NCI-H1417 treated with DMSO at 0.1 percent for 48 hours (cell line): ENCODE measurements around the gene CDK4.
"Not testable (repeated sequence)": the region's sequence is repeated elsewhere in the genome, so short reads cannot be mapped to it uniquely, and the experiment has no call there.

Experiments
- DNase-seq: peaks from one replicate; lab custom pipeline; 2025; lab: John Stamatoyannopoulos, UW

CDK4 gene

DNA sequence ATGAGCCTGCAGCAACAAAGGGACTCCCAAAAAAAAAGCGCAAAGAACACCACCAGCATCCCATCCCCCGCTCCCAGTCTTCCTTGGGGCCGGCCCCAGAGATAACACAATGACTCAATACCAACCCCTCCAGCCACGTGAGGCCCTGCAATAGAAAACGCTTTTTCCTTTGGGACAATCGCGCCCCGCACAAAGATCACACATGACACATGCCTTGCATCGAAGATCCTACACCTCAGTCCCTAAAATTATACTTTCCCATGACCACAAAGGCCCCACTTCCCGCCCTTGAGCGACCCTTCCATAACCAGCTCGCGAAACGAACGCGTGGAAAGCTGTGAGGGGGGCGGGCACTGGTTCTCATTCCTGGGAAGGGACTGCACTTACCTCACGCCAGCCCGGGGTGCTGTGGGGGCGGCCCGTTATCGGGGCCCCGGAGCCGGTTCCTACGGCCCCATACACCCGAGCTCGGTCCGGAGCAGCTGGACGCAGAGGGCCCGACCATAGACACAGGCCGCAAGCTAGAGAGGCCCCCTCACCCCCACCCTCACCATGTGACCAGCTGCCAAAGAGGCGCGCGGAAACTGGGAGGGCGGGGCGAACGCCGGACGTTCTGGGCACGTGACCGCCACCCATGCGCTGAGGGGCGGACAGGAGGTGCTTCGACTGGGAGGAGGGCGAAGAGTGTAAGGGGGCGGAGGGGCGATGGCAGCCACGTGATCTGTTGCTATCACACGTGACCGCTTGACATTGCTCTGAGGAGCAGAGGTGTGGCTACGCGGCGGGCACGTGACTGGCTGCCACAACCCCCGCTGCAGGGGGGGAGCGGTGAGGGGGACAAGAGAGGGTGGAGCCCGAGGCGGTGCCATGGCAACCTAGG lies at the start of gene CDK4:
Gene CDK4, minus strand, starts transcription at position 523 of the 880 bp plus-strand sequence. CDS start 593 bp downstream, outside the sequence.
- DNase-seq = peak; percentile 98

DNA sequence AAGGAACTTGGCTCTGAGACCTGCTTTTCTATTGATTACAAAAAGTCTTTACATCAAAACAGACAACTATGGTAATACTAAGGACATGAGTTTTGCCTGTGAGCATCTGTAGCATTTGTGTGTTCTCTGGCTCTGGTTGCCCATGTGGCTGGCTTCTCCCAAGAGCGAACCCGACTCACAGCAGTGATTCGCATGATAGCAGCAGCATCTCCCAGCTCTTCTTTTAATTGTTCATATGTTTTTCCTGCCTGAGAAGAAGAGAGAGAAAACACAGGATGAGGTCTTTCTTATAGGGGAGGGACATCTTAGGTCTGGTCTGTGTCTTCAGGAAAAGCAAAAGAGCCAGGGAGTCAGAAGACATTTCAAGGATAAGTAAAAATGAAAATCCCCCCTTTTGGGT lies 48.9 kb upstream of the CDK4 start:
- DNase-seq = no peak

- no peak for DNase-seq
Measured at GRCh38 chr12:57797933-57798332, 45.8 kb upstream of the CDK4 start.

DNA sequence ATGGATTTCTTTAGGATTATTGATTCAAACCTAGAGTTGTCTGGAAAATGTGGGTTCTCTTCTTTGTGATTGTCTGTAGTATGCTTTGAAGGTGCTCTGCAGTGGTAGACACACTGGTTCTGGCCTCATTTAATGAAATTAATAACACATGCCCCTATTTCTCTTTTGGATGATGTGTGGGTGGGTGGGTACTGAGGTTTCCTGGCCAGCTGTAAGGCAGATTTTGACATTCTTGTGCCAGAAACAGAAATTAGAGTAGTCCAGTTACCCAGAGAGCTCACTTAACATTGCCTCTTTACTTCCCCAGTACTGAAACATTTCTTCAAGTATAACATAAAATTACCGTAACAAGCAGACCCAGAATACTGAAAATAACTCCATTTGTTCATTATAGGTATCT lies 44.9 kb upstream of the CDK4 start:
- DNase-seq = no peak

DNA sequence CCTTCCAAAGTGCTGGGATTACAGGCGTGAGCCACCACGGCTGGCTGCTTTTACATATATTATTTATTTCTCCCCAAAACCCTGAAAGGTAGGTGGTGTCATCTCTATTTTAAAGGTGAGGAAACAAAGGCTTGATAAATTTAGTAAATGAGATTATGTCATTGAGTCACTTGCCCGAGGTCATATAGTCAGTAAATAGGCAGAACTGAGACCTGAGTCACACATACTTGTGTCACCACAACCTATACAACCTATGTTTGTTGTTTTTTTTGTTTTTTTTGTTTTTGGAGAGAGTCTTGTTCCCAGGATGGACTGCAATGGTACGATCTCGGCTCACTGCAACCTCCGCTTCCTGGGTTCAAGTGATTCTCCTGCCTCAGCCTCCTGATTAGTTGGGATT lies 43.2 kb upstream of the CDK4 start:
- no peak for DNase-seq

GRCh38 chr12:57793920-57794319 lies 41.8 kb upstream of the CDK4 start:
- DNase-seq = no peak

GRCh38 chr12:57783861-57784260 lies 31.8 kb upstream of the CDK4 start:
- no peak for DNase-seq

DNA sequence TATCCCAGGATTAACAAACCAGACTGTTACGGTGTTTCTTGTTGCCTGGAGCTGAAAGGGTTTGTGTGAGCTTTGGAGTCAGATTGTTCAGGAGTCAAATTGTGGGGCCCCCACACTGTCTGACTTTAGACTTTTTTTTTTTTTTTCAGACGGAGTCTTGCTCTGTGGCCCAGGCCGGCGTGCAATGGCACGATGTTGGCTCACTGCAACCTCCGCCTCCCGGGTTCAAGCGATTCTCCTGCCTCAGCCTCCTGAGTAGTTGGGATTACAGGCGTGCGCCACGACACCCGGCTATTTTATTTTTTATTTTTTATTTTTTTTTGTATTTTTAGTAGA lies 31.3 kb upstream of the CDK4 start:
- no peak for DNase-seq

DNA sequence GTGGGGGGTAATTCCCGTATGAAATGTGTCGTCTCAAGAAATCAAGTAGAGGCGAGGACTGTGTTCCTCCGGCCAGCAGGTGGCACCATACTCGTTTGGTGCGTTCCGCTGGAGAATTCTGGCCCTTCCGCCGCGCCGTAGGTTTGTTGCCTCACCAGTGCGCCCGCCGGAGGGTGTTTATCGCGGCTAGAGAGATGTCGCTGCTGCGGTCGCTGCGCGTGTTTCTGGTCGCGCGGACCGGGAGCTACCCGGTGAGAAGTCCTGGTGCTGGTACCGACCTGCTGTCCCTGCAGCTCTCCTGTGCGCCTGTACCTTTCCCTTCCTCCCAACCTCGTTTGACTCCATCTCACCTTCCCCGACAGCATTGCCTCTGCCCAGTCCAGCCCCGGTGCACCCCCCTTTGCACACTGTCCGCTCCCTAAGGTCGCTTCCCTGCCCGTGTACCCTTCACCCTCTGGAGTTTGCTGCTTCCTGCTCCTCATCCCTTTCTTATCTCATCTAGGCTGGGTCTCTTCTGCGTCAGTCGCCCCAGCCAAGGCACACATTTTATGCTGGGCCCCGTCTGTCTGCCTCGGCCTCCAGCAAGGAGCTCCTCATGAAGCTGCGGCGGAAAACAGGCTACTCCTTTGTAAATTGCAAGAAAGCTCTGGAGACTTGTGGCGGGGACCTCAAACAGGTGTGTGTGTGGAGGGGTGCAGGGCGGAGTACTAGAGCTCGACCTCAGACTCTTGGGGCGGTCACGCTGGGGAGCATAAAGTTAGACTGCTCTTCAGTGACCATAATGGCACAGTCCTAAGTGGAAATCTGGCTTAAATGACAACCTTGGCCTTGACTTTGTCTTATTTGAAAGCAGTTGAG lies 30.7 kb upstream of the CDK4 start, which contains the start of gene TSFM:
Gene TSFM, plus strand, starts transcription at position 180 of the 858 bp plus-strand sequence. Its CDS starts 15 bp downstream, at position 195.
- DNase-seq = peak; percentile 69

GRCh38 chr12:57782243-57782607 lies 30.1 kb upstream of the CDK4 start:
- DNase-seq = no peak

DNA sequence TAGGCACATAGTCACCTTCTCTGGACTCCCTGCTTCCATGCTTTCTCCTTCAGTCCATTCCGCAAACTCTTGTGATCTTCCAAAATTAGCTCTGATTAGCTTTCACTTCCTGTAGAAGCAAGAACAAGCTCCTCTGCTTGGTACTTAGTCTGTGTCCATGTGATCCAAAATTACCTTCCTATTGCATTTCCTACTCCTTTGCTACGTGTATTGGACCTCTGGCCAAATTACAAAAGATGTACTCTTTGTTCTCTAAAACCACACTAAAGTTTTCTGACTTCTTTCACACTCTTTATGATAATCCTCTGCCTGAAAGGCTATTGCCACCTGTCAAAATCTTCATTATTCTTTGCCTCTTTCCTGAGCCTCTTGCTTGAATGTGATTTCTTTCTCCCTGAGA lies 29.7 kb upstream of the CDK4 start:
- DNase-seq = no peak

- DNase-seq = no peak
Measured at GRCh38 chr12:57781244-57781643, 29.1 kb upstream of the CDK4 start.

DNA sequence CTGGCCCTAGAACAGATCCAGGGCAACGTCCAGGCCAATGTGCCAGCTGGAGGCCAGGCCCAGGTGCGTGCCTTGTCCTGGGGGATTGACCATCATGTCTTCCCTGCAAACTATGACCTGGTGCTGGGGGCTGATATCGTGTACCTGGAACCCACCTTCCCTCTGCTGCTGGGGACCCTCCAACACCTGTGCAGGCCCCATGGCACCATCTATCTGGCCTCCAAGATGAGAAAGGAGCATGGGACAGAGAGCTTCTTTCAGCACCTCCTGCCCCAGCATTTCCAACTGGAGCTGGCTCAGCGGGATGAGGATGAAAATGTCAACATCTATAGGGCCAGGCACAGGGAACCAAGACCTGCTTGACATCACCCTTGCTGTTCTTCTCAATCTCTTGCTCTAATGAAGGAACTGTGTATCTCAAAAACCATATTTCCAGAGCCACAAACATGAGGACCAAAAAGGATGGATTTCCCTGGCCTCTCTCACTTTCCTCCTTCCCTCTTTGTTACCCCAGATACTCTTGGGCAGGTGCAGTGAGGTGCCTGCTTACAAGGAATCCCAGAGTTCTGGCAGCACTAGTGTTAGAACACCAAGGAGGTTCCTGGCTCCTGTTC lies 28.3 kb upstream of the CDK4 start:
- DNase-seq = no peak

- DNase-seq = no peak
Measured at GRCh38 chr12:57779736-57780135, 27.6 kb upstream of the CDK4 start.

DNA sequence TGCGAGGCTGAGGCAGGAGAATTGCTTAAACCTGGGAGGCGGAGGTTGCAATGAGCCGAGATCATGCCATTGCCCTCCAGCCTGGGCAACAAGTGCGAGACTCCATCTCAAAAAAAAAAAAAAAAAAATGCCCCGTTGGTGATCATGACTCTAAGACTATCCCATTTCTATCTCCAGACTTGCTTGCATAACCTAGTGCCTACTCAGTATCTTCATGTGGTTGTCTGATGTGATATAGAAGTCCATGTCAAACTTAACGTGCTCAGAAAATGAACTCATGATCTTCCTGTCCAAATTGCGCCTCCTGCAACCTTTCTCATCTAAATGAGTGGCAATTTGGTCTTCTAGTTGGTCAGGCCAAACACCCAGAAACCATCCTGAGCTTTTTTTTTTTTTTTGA lies 25.8 kb upstream of the CDK4 start:
- DNase-seq = no peak

DNA sequence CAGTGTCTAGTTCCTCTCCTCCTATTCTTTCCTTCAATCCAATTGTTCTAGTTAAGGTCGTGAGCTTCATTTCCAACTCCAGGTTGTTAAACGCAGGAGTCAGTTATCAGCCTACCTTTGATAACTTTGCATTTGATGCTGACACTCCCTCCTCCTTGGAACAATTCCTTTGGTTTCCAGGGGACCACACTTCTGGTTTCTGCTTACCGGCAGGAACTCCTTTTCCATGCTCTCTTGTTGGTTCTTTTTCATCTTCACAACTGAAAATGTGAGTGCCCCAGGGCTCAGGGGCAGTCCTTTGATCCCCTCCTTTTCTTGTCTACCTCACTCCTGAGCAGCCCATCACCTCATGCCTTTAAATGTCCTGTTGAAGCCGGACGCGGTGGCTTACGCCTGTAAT lies 25.3 kb upstream of the CDK4 start:
- no peak for DNase-seq

DNA sequence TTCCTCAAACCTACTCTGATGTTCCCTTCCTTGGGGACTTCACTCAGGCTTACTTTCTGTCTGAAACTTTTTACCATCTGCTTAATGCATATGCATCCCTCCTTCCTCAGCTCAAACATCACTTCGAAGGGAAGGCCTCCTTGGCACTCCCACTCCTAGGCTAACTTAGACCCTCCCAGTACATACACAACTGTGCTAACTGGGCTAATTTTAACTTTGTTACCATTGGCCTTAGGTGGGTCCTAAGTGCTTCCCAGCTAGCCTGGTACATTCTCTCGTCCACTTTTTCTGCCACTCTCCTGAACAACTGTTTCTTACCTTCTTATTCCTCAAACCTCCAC lies 24.1 kb upstream of the CDK4 start:
- no peak for DNase-seq

DNA sequence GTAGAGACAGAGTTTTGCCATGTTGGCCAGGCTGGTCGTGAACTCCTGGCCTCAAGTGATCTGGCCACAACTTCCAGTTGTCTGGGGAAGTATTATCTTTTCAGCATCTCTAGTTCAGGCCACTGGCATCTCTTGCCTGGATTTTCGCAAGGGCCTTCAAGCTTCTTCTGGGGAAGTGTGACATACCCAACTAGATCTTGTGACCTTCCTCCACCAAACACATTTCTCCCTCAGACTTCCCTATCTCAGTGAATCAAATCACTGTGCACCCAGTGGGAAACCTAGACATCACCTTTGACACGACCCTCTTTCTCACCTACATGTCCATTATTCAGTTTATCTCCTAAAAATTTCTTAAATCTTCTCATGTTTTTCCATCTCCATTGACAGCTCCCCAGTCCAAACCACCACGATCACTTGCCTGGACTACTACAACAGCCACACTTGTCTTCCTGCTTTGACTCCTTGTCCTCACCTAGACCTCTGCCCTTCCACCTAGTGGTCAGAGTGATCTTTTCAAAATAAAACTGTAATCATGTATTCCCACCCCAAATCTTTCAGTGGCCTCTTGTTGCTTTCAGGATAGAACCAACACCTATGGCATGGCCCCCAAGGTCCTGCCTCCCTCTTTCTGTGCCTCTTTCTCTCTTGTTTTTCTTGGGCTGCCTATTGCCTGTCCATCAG lies 23.6 kb upstream of the CDK4 start:
- DNase-seq = no peak

DNA sequence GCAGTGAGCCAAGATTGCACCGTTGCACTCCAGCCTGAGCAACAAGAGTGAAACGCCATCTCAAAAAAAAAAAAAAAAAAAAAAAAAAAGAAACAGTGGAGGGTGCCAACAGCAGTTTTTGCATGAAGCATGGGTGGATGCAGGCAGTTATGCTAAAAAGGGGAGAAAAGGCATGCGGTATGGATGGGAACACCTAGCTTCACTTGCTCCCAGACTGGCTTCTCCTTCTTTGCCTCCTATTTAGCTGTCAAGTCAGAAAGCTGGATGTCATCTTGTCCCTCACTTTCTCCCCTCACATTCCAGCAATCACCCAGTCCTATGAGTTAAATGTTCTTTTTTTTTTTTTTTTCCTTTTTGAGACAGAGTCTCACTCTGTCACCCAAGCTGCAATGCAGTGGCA lies 22.9 kb upstream of the CDK4 start:
- DNase-seq = no peak

DNA sequence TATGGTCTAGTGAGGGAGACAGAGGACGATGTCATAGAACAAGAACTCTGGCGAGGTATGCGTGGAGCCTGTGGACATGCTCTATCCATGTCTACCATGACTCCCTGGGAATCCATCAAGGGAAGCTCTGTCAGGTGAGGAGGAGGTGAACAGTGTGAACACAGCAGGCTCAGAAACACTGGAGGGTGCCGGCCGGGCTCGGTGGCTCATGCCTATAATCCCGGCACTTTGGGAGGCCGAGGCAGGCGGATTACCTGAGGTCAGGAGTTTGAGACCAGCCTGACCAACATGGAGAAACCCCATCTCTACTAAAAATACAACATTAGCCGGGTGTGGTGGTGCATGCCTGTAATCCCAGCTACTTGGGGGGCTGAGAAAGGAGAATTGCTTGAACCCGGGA lies 22.5 kb upstream of the CDK4 start:
- not testable (repeated sequence) for DNase-seq

- DNase-seq = no peak
Measured at GRCh38 chr12:57772429-57773322, 20.6 kb upstream of the CDK4 start, which contains the start of gene EEF1AKMT3. TSS of gene EEF1AKMT3 (plus strand) at chr12:57772614. CDS start at chr12:57772725, 111 bp downstream.
